Upper lobe of right lung (tissue), 1 donor: Measurements from ENCODE around the gene C9orf85. TPM values are rescaled to one million over a fixed set of nuclear protein-coding genes. Genes with fewer than 3 reads are reported as not detected.

Experiments
- ATAC-seq: fragments of 200-7000 bp; cut with Tn5 transposase; one replicate; pipeline ENCODE4 v1.9.1; 2020; ENCODE audit warnings: mild to moderate bottlenecking, moderate library complexity
- DNase-seq: peaks from one replicate; pipeline ENCODE4 v3.0.0-alpha.2; 2020
- H3K27ac ChIP-seq: fragments of 200-600 bp; one replicate; pipeline ENCODE4 v1.8.0; 2022
- H3K27me3 ChIP-seq: fragments of 200-600 bp; one replicate; pipeline ENCODE4 v1.8.0; 2022; ENCODE audit warnings: mild to moderate bottlenecking
- H3K36me3 ChIP-seq: fragments of 200-600 bp; one replicate; pipeline ENCODE4 v1.8.0; 2022
- H3K4me1 ChIP-seq: fragments of 200-600 bp; one replicate; pipeline ENCODE4 v1.8.0; 2022
- H3K4me3 ChIP-seq: fragments of 200-600 bp; one replicate; pipeline ENCODE4 v1.8.0; 2022; ENCODE audit warnings: mild to moderate bottlenecking
- H3K9me3 ChIP-seq: fragments of 200-600 bp; one replicate; pipeline ENCODE4 v1.8.0; 2022
- CTCF ChIP-seq: fragments of 200-600 bp; IDR thresholded peaks from one replicate; pipeline ENCODE4 v1.8.0; 2022; ENCODE audit warnings: antibody characterized with exemption
- intact Hi-C: fragments of 100-400 bp; cut with DNase I; formaldehyde crosslinking; loops from one replicate; pipeline ENCODE4 v1.11.0; 2022
- total RNA-seq: library from RNA; stranded (reverse); fragmentation: NEBNext Ultra II Directional; extraction: Animal tissue kit (Norgen Biotek cat#: 25700); gene quantifications from one replicate; pipeline ENCODE4 v1.2.1, GENCODE V29; 2021
- donor health status: DM: no; HTN: yes; CAD: no; lungs with severe emphysema.

Gene C9orf85
- total RNA-seq, 1 donor from 2014 or later = 10.0 TPM

- DNase-seq (no peak), ATAC-seq (no peak)
- H3K9me3 ChIP-seq = no peaks in the 10 kb centered on the region
- intact Hi-C loops = no loop called here
- no peaks in the 10 kb centered on the region for H3K36me3 ChIP-seq
- H3K4me1 ChIP-seq = peaks cover 33% of the 10 kb centered on the region
- H3K27me3 ChIP-seq = no peaks in the 10 kb centered on the region
- no peak for TF ChIP-seq CTCF
- H3K27ac ChIP-seq = no peak overlapping the region
- peak overlapping the region; percentile 94 for H3K4me3 ChIP-seq
Measured at GRCh38 chr9:71908825-71909224, 2.6 kb upstream of the C9orf85 start.

- Histone ChIP-seq H3K27ac (peak overlapping the region; percentile 93), H3K27me3 (no peaks in the 10 kb centered on the region), H3K4me3 (peak overlapping the region; percentile 94), H3K9me3 (no peaks in the 10 kb centered on the region), H3K4me1 (peaks cover 33% of the 10 kb centered on the region), H3K36me3 (no peaks in the 10 kb centered on the region)
- intact Hi-C loops = no loop called here
- ATAC-seq (peak; percentile 29), DNase-seq (peak; percentile 81)
- no peak for TF ChIP-seq CTCF
Measured at GRCh38 chr9:71909887-71910649, 1.4 kb upstream of the C9orf85 start.

- no peak for TF ChIP-seq CTCF
- intact Hi-C loops = no loop called here
- ATAC-seq = peak; percentile 49
- Histone ChIP-seq H3K27ac (peak overlapping the region; percentile 93), H3K4me1 (peaks cover 33% of the 10 kb centered on the region), H3K9me3 (no peaks in the 10 kb centered on the region), H3K27me3 (no peaks in the 10 kb centered on the region), H3K4me3 (peak overlapping the region; percentile 94), H3K36me3 (no peaks in the 10 kb centered on the region)
- no peak for DNase-seq
Measured at GRCh38 chr9:71910650-71911060, 784 bp upstream of the C9orf85 start.

GRCh38 chr9:71911908-71912335 lies 483 bp downstream of the C9orf85 start:
- Histone ChIP-seq H3K9me3 (no peaks in the 10 kb centered on the region), H3K27me3 (no peaks in the 10 kb centered on the region), H3K4me3 (peak overlapping the region; percentile 94), H3K36me3 (no peaks in the 10 kb centered on the region), H3K4me1 (peaks cover 33% of the 10 kb centered on the region), H3K27ac (peak overlapping the region; percentile 93)
- ATAC-seq (no peak), DNase-seq (no peak)
- intact Hi-C loops = no loop called here
- no peak for TF ChIP-seq CTCF

GRCh38 chr9:71915495-71915894 lies 4.1 kb downstream of the C9orf85 start:
- DNase-seq (no peak), ATAC-seq (no peak)
- TF ChIP-seq CTCF = no peak
- intact Hi-C loops = no loop called here
- H3K4me3 ChIP-seq = no peak overlapping the region
- peaks cover 15% of the 10 kb centered on the region for H3K4me1 ChIP-seq
- H3K36me3 ChIP-seq = no peaks in the 10 kb centered on the region
- no peak overlapping the region for H3K27ac ChIP-seq
- no peaks in the 10 kb centered on the region for H3K9me3 ChIP-seq
- no peaks in the 10 kb centered on the region for H3K27me3 ChIP-seq
